HepG2 (cell line): ENCODE results near the gene KCNMB4. TPM values are rescaled to one million over a fixed set of nuclear protein-coding genes. Genes with fewer than 3 reads are reported as not detected.
A peak's percentile ranks its signal among the peaks of the same experiment; 100 is the strongest.

Source experiments
- ATAC-seq: fragments of 200-7000 bp; cut with Tn5 transposase; 3 replicates; pipeline ENCODE4 v1.9.1; 2020; ENCODE audit warnings: mild to moderate bottlenecking, moderate library complexity
- BruUV-seq: library from RNA; stranded (reverse); fragments of 400-500 nt; replicated peaks from 2 replicates; lab custom pipeline; 2021; lab: Mats Ljungman, UMichigan
- CTCF ChIA-PET: fragments of 300-600 bp; formaldehyde crosslinking; extraction: SDS; loops from one replicate; lab custom pipeline; 2021; ENCODE audit warnings: low total read pairs, inconsistent platforms, low intra/inter-chr PET ratio; lab: Yijun Ruan, JAX
- POLR2A ChIA-PET: fragments of 350-600 bp; sonication (Branson Sonifier 250); formaldehyde crosslinking; loops from one replicate; lab custom pipeline; 2020; ENCODE audit warnings: antibody characterized with exemption, inconsistent platforms; lab: Yijun Ruan, JAX
- DNase-seq: peaks from one replicate; pipeline ENCODE4 v3.0.0-alpha.2; 2015; ENCODE audit warnings: low spot score
- FAIRE-seq: peaks from 3 replicates; lab custom pipeline; 2011; peaks lifted over from hg19 to GRCh38; lab: Jason Lieb, UNC
- H2AFZ ChIP-seq: one replicate; pipeline ENCODE4 v1.6.1; 2011; ENCODE audit warnings: low read length, inconsistent platforms
- H3K27ac ChIP-seq: fragments of 300-600 bp; 3 replicates; pipeline ENCODE4 v1.8.0; 2011; ENCODE audit warnings: mixed run types, mild to moderate bottlenecking, mixed read lengths, low read length, inconsistent platforms; ENCODE audit not compliant: insufficient read depth; ENCODE audit errors: extremely low read length
- H3K27me3 ChIP-seq, 2 experiments: fragments of 200-600 bp in 1 of 2; 2 replicates in 1 of 2; 3 replicates in 1 of 2; pipeline versions ENCODE4 v1.6.0 to v1.8.0; 2011; ENCODE audit warnings: low read length in 2 of 2, mild to moderate bottlenecking in 2 of 2, moderate library complexity in 2 of 2, inconsistent platforms in 1 of 2; ENCODE audit not compliant: insufficient read depth in 2 of 2, control insufficient read depth in 1 of 2
- H3K36me3 ChIP-seq, 2 experiments: fragments of 200-600 bp in 1 of 2; replicated peaks in 1 of 2; 2 replicates in 1 of 2; 3 replicates in 1 of 2; pipeline versions ENCODE4 v1.5.1 to v1.8.0; 2011; ENCODE audit warnings: low read length in 2 of 2, inconsistent platforms in 1 of 2; ENCODE audit not compliant: insufficient read depth in 2 of 2, control insufficient read depth in 1 of 2
- H3K4me1 ChIP-seq: 2 replicates; pipeline ENCODE4 v1.5.1; 2012; ENCODE audit warnings: low read length, inconsistent platforms; ENCODE audit not compliant: insufficient read depth
- H3K4me2 ChIP-seq: 2 replicates; pipeline ENCODE4 v1.6.0; 2011; ENCODE audit warnings: low read depth, low read length, inconsistent platforms
- H3K4me3 ChIP-seq, 3 experiments: fragments of 200-600 bp in 1 of 3; sonication (generic), shearing (Covaris generic) in 1 of 3; replicated peaks in 1 of 3; 2 replicates each; pipeline ENCODE4 v1.5.1; 2011 to 2016; ENCODE audit warnings: low read length in 3 of 3, inconsistent platforms in 2 of 3, low read depth in 2 of 3, mild to moderate bottlenecking in 2 of 3, control low read depth in 1 of 3, mixed read lengths in 1 of 3; ENCODE audit not compliant: insufficient read depth in 1 of 3
- H3K79me2 ChIP-seq: one replicate; pipeline ENCODE4 v1.6.1; 2011; ENCODE audit warnings: low read length, inconsistent platforms; ENCODE audit not compliant: insufficient read depth
- H3K9ac ChIP-seq: 2 replicates; pipeline ENCODE4 v1.6.0; 2011; ENCODE audit warnings: mild to moderate bottlenecking, low read depth, low read length, inconsistent platforms; ENCODE audit not compliant: insufficient read depth
- H3K9me3 ChIP-seq: 2 replicates; pipeline ENCODE4 v1.5.1; 2012; ENCODE audit warnings: mild to moderate bottlenecking, low read length
- H4K20me1 ChIP-seq: 2 replicates; pipeline ENCODE4 v1.6.0; 2011; ENCODE audit warnings: inconsistent platforms, mild to moderate bottlenecking, low read length, moderate library complexity; ENCODE audit not compliant: insufficient read depth
- JUN ChIP-seq: sonication (generic); formaldehyde crosslinking; IDR thresholded peaks from 2 replicates; pipeline ENCODE4 v1.4.0; 2020; ENCODE audit warnings: mild to moderate bottlenecking, missing genetic modification reagents
- MAF1 ChIP-seq: sonication (generic); formaldehyde crosslinking; IDR thresholded peaks from 2 replicates; pipeline ENCODE4 v1.5.0; 2020; ENCODE audit warnings: missing genetic modification reagents, borderline replicate concordance
- MED13 ChIP-seq: sonication (generic); formaldehyde crosslinking; IDR thresholded peaks from 2 replicates; pipeline ENCODE4 v1.5.0; 2020; ENCODE audit warnings: missing genetic modification reagents
- MIXL1 ChIP-seq: IDR thresholded peaks from 2 replicates; pipeline ENCODE4 v1.6.1; 2016
- NR2F6 ChIP-seq, 2 experiments: IDR thresholded peaks; 2 replicates each; pipeline ENCODE4 v1.6.1; 2016; ENCODE audit warnings: antibody characterized with exemption in 1 of 2, mild to moderate bottlenecking in 1 of 2
- PBX3 ChIP-seq: sonication (generic); formaldehyde crosslinking; IDR thresholded peaks from 2 replicates; pipeline ENCODE4 v1.8.1; 2023; ENCODE audit warnings: missing genetic modification reagents, inconsistent platforms, borderline replicate concordance
- PHF21A ChIP-seq: sonication (generic); formaldehyde crosslinking; IDR thresholded peaks from 2 replicates; pipeline ENCODE4 v1.5.0; 2020; ENCODE audit warnings: mild to moderate bottlenecking, missing genetic modification reagents
- PRDM15 ChIP-seq: sonication (generic); formaldehyde crosslinking; IDR thresholded peaks from 2 replicates; pipeline ENCODE4 v1.4.0; 2020; ENCODE audit warnings: missing genetic modification reagents
- SMYD3 ChIP-seq: sonication (generic); formaldehyde crosslinking; IDR thresholded peaks from 2 replicates; pipeline ENCODE4 v1.8.1; 2023; ENCODE audit warnings: mild to moderate bottlenecking, missing genetic modification reagents
- ZNF207 ChIP-seq: fragments of 450-650 bp; IDR thresholded peaks from 2 replicates; pipeline ENCODE4 v1.6.1; 2016; ENCODE audit warnings: antibody characterized with exemption, borderline replicate concordance
- ZNF468 ChIP-seq: sonication (generic); formaldehyde crosslinking; IDR thresholded peaks from 2 replicates; pipeline ENCODE4 v1.8.0; 2022; ENCODE audit warnings: mild to moderate bottlenecking, moderate library complexity, missing genetic modification reagents
- ZNF577 ChIP-seq: sonication (generic); formaldehyde crosslinking; IDR thresholded peaks from 2 replicates; pipeline ENCODE4 v1.4.0; 2020; ENCODE audit warnings: mild to moderate bottlenecking, low read depth, missing genetic modification reagents, borderline replicate concordance
- ZNF652 ChIP-seq: IDR thresholded peaks from 2 replicates; pipeline ENCODE4 v1.6.1; 2016; ENCODE audit warnings: low read depth, borderline replicate concordance
- ZNF737 ChIP-seq: sonication (generic); formaldehyde crosslinking; IDR thresholded peaks from 2 replicates; pipeline ENCODE4 v1.5.0; 2020; ENCODE audit warnings: missing genetic modification reagents, mild to moderate bottlenecking, borderline replicate concordance
- ZNF768 ChIP-seq: sonication (generic); formaldehyde crosslinking; IDR thresholded peaks from 2 replicates; pipeline ENCODE4 v1.4.0; 2020; ENCODE audit warnings: missing genetic modification reagents
- WGBS: methylation state at CpG from one replicate; pipeline ENCODE4 v1.1.6; 2017; ENCODE audit warnings: low lambda C conversion rate; 5-methylcytosine and 5-hydroxymethylcytosine counted together
- in situ Hi-C: cut with HindIII; loops from 2 replicates; pipeline ENCODE4 v1.10.0; 2017; ENCODE audit warnings: low pct_unique_long_range_greater_than_20kb; ENCODE audit not compliant: extremely low pct_ligation_motif_present
- intact Hi-C: fragments of 100-400 bp; cut with micrococcal nuclease; formaldehyde crosslinking; loops from one replicate; pipeline ENCODE4 v1.10.0; 2022; ENCODE audit not compliant: unreplicated experiment
- polyA plus RNA-seq, 8 experiments: library from polyadenylated mRNA; depleted of rRNA in 3 of 8; stranded (reverse) in 7 of 8; unstranded in 1 of 8; fragments of >200 nt; fragmentation: Illumina TruSeq in 4 of 8; extraction: Trizol in 4 of 8; gene quantifications; 2 replicates each; pipeline versions ENCODE4 v1.2.1 to v1.2.3, GENCODE V29; 2011 to 2016; ENCODE audit warnings: low read depth in 4 of 8, missing spikeins in 1 of 8, mixed read lengths in 1 of 8; ENCODE audit not compliant: insufficient read depth in 1 of 8
- total RNA-seq, 5 experiments: library from RNA; depleted of rRNA; stranded (reverse); fragments of >200 nt; fragmentation: Illumina TruSeq; extraction: Trizol; gene quantifications; 2 replicates each; pipeline ENCODE4 v1.2.3, GENCODE V29; 2016; ENCODE audit warnings: low read depth in 1 of 5

KCNMB4 gene
- total and polyA plus RNA-seq, 2 of the 13 experiments (the other 11 are each of a cell fraction or from before 2014, with no cell fraction given) = 0.67 to 0.84 TPM

GRCh38 chr12:70367258-70368141 lies 1.4 kb downstream of the KCNMB4 start (continued):
- TF ChIP-seq PRDM15 (peak; percentile 78), MED13 (CRISPR knock-in tag) (no peak), JUN (CRISPR knock-in tag) (no peak)

- intact Hi-C loops (no loop called here), in situ Hi-C loops (loop anchor here (25.0 kb wide), 1 partner anchor 486 kb away; no protein-coding TSS in a partner anchor)
- no peak for FAIRE-seq
- H3K79me2 ChIP-seq = no peaks in the 10 kb centered on the region
- no peaks in the 10 kb centered on the region for H3K4me1 ChIP-seq
- no peak for DNase-seq
- H3K27me3 ChIP-seq = no peaks in the 10 kb centered on the region
- no peak for ATAC-seq
- no peak overlapping the region for H3K4me3 ChIP-seq
- BruUV-seq = no TSS peak
- ChIA-PET CTCF (no interaction called here), POLR2A (no interaction called here)
- WGBS = 23% methylated on average over 3 of the region's 3 CpGs
- no peaks in the 10 kb centered on the region for H3K9me3 ChIP-seq
- H3K9ac ChIP-seq = no peak overlapping the region
- no peaks in the 10 kb centered on the region for H3K36me3 ChIP-seq
- no peaks in the 10 kb centered on the region for H4K20me1 ChIP-seq
- no peak overlapping the region for H2AFZ ChIP-seq
- no peak overlapping the region for H3K4me2 ChIP-seq
- H3K27ac ChIP-seq = no peak overlapping the region
- TF ChIP-seq ZNF468 = no peak
- no peak for TF ChIP-seq SMYD3
- no peak for TF ChIP-seq ZNF577 (CRISPR knock-in tag)
- TF ChIP-seq MAF1 (CRISPR knock-in tag) = no peak
- TF ChIP-seq PHF21A = no peak
- TF ChIP-seq ZNF207 = no peak
- TF ChIP-seq ZNF768 (CRISPR knock-in tag) = no peak
- no peak for TF ChIP-seq MIXL1 (CRISPR knock-in tag)
- no peak for TF ChIP-seq PBX3 (CRISPR knock-in tag)
- no peak for TF ChIP-seq ZNF737
- no peak for TF ChIP-seq ZNF652 (CRISPR knock-in tag)
- no peak for TF ChIP-seq NR2F6 (IDR thresholded peaks at IDR 0.05)
- no peak for TF ChIP-seq NR2F6 (CRISPR knock-in tag; IDR thresholded peaks at IDR 0.05)
Observed at GRCh38 chr12:70372881-70373280, 6.8 kb downstream of the KCNMB4 start.
